Anterior cingulate cortex (tissue), 58 donors: Measurements from ENCODE around the gene AWAT2.

ENCODE experiments used
- DNase-seq, 58 donors: peaks; one replicate each; lab custom pipeline; 2025; lab: John Stamatoyannopoulos, UW

Gene AWAT2

DNA sequence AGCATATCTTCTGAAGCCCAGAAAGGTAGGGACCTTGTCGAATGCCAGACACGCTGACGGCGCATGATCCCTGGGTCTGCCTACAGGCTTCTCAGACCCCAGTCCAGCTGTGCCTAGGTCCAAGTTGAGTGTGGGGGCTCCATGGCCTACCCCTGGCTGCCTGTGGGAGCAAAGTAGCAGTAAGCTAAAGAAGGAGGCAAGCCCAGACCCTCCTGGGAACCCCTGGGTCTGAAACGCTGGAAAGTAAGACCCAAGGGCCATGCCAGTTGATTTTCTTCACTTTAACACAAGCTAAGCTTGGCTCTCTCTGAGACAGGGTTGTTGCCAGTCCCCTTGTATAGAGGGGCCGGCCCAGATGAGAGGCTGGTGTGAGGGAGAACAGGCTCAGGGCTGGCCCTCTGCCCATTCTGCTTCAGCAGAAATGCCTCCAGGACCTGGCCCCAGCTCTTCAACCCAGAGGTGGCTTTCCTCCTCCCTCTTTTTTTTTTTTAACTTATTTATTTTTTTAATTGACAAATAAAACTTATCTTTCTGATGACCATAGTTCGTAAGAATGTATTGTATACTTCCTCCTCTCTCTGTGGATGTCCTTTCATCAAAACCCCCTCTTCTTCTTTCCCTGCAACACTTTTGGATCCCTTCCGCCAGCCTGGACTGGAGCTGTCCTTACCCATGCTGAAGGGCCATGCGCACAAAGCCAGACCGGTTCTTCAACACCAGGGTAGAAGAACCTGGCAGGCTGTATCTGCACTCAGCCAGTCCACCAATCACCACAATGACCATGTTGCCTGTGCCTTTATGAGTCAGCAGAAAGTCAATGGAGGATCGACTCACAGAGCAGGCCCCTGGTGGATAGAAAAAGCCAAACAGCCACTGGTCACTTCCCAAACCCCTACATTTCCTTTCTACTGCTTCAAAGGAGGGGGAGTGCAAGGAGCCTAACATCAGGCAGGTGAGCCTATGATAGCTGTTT, 7.1 kb downstream of the AWAT2 start:
- no peak for DNase-seq

GRCh38 chrX:70041993-70042392, 7.7 kb downstream of the AWAT2 start:
- no peak for DNase-seq

- no peak for DNase-seq
Observed at GRCh38 chrX:70039758-70040157, 10.0 kb downstream of the AWAT2 start.

DNA sequence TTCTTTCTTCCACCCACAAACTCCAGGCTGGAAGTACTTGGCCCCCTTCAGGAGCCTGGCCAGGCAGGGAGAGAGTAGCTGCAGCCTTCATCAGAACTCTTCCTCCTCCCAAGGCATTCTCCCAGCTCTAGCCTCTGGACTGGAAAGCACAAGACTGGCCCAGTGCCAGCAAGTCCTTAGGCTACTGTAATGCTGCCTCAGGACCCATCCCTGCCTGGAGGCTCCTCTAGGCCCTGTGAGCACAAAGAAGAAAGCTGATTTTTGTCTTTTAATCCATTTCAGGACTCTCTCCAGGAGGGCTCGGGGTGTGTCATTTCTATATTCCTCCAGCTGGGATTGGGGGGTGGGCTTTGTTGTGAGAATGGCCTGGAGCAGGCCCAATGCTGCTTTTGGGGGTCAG, 10.8 kb downstream of the AWAT2 start:
- no peak for DNase-seq

DNA sequence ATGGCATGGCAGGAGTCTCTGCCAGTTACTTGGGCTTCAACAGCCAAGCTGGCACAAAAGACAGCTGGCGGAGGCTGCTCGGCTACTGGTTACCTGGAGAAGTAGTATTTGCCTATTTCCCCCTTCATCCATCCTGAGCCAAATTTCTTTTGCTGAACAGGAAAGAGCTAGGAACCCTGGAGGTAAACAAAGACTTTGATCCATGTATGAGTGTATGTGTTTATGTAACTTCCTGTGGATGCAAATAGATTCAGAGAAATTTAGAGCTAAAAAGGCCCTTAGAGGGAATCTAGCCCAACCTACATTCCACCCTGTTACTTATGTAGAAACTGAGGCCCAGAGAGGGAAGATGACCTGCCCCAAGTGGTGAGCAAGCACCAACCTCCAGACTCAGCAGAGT, 11.2 kb downstream of the AWAT2 start:
- no peak for DNase-seq

GRCh38 chrX:70034646-70035045, 15.1 kb downstream of the AWAT2 start:
- DNase-seq = no peak

DNA sequence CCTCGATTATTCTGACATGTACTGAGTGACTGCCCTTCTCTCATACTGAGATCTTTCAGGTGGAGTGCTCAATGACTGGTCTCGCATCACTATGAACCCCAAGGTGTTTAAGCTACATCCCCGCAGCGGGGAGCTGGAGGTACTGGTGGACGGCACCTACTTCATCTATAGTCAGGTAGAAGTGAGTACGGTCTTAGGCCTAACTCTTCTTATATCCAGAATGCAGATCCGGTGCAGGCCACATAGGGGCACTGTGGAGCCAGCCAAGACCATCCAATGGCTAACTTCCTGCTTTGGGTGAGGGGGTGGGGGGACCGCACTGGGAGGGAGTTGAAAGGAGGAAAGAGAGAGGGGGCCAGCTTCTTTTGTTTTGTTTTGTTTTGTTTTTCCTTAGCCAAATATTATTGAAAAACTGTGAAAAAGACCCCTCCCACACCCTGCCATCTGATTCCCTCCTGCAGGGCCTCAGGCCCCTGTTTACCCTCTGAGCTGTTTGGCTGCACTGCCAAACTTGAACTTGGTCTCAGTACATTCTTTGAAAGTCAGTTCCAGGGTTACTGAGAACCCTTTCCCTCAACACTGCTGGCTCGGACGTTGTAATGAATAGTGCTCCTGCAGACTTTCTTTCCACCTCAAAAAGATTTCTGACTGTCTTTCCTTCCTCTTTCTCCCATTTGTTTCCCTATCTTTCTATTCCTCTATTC, 16.2 kb downstream of the AWAT2 start:
- DNase-seq = peak in 10 of 58 donors; percentile 0 to 24 (median 4)

DNA sequence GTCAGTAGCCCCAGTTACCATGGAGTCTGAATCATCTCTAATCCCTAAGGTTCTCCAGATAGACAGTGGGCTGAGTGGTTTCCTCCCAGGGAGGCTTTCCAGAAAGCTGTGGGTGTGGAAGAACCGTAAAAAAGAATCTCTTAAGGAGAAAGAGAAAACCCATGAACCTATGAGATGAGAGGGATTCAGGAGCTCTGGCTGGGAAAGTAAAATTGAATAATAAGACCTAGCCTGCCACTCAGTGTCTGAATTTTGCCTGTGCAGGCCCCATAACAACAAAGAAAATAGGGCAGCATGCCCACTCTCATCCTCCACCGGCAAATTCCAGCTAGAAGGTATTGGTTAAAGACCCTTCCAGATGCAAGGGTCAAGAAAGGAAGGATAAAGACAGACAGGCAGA, 16.9 kb downstream of the AWAT2 start:
- DNase-seq = no peak

GRCh38 chrX:70030301-70030767, 19.4 kb downstream of the AWAT2 start:
- peak in 29 of 58 donors; percentile 0 to 32 (median 5) for DNase-seq

DNA sequence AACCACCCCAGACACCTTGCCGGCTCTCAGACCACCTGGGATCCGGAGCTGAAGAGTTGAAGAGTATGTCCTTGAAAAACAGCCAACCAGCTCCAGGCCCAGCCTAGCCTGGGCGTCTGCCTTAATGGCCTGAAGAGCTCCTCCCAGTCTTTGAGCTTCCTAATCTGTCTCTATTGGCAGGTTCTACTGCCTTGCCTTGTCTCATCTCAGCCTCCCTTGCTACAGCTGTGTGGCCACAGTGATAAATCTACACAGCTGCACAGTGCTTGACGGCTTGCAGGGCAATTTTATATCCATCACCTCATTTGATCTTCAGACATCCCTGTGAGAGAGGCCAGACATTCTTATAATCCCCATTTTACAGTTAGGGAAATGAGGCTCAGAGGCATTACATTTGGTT, 19.9 kb downstream of the AWAT2 start:
- no peak for DNase-seq

DNA sequence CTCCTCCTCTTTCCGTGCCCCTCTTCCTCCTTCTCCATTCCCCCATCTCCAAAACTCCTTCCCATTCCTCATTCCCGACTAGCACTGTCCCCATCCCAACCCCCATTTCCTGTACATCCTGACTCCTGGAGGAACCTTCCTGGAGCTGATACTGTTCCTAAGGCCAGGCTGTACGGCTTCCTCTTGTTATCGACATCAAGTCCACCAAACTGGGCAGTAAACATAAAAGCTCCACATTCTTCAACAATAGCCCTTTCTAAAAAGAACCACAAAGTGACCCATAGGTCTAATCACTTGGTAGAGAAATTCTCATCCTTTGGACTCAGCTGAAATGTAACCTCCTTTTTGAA, 22.9 kb downstream of the AWAT2 start:
- DNase-seq = no peak

GRCh38 chrX:70026112-70026850, 23.5 kb downstream of the AWAT2 start:
- no peak for DNase-seq

- DNase-seq = peak in 1 of 58 donors; percentile 1
Observed at GRCh38 chrX:70025464-70025863, 24.3 kb downstream of the AWAT2 start.

GRCh38 chrX:70022616-70023015, 27.1 kb downstream of the AWAT2 start:
- DNase-seq = no peak

DNA sequence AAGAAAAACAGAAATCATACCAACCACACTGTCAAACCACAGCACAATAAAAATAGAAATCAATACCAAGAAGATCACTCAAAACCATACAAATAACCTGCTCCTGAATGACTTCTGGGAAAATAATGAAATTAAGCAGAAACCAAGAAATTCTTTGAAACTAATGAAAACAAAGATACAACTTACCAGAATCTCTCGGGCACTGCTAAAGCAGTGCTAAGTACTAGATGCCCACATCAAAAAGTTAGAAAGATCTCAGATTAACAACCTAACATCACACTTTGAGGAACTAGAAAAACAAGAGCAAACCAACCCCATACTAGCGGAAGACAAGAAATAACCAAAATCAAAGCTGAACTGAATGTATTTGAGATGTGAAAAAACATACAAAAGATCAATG, 33.2 kb downstream of the AWAT2 start:
- DNase-seq = no peak

- no peak for DNase-seq
Observed at GRCh38 chrX:70013466-70014381, 36.0 kb downstream of the AWAT2 start.

- no peak for DNase-seq
Observed at GRCh38 chrX:70012756-70013155, 37.0 kb downstream of the AWAT2 start.

GRCh38 chrX:70009970-70010369, 39.8 kb downstream of the AWAT2 start:
- no peak for DNase-seq

GRCh38 chrX:70009049-70009448, 40.7 kb downstream of the AWAT2 start:
- no peak for DNase-seq

DNA sequence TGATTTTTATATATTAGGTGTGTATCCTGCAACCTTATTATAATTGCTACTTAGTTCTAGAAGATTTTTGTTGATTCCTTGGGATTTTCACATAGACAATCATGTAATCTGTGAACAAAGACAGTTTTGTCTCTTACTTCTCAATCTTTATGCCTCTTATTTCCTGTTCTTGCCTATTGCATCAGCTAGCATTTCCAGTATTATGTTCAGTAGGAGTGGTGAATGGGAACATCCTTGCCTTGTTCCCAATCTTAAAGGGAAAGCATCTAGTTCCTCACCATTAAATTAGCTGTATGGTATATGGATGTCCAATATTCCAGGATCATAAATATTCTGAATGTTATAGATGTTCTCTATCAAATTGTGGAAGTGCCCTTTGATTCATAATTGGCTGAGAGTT, 41.8 kb downstream of the AWAT2 start:
- DNase-seq = no peak
